Adipocyte (in vitro differentiated cells): ENCODE measurements around the gene ZFY.

ENCODE experiments used
- DNase-seq: peaks from one replicate; pipeline ENCODE4 v3.0.0-alpha.2; 2015; ENCODE audit warnings: low read depth
- H3K27me3 ChIP-seq: replicated peaks from 2 replicates; pipeline ENCODE4 v1.7.0; 2013; ENCODE audit warnings: mild to moderate bottlenecking, low read length, moderate library complexity; ENCODE audit not compliant: control insufficient read depth, insufficient read depth
- H3K36me3 ChIP-seq: 2 replicates; pipeline ENCODE4 v1.7.0; 2013; ENCODE audit warnings: low read length, mild to moderate bottlenecking, moderate library complexity; ENCODE audit not compliant: control insufficient read depth, insufficient read depth, severe bottlenecking
- H3K4me1 ChIP-seq: 2 replicates; pipeline ENCODE4 v1.7.0; 2013; ENCODE audit warnings: mild to moderate bottlenecking, low read length, moderate library complexity; ENCODE audit not compliant: control insufficient read depth, insufficient read depth
- H3K4me3 ChIP-seq: 2 replicates; pipeline ENCODE4 v1.7.0; 2013; ENCODE audit warnings: mild to moderate bottlenecking, low read length, moderate library complexity
- H3K9ac ChIP-seq: 2 replicates; pipeline ENCODE4 v1.7.0; 2013; ENCODE audit warnings: mild to moderate bottlenecking, low read length, moderate library complexity
- H3K9me3 ChIP-seq: 2 replicates; pipeline ENCODE4 v1.7.0; 2013; ENCODE audit warnings: mild to moderate bottlenecking, low read length, moderate library complexity; ENCODE audit not compliant: control insufficient read depth

The ZFY gene

GRCh38 chrY:2937149-2937548, 2.0 kb downstream of the ZFY start:
- H3K4me1 ChIP-seq = no peaks in the 10 kb centered on the region
- no peaks in the 10 kb centered on the region for H3K27me3 ChIP-seq
- H3K36me3 ChIP-seq = no peaks in the 10 kb centered on the region
- no peak overlapping the region for H3K4me3 ChIP-seq
- DNase-seq = no peak
- no peaks in the 10 kb centered on the region for H3K9me3 ChIP-seq
- H3K9ac ChIP-seq = no peak overlapping the region

DNA sequence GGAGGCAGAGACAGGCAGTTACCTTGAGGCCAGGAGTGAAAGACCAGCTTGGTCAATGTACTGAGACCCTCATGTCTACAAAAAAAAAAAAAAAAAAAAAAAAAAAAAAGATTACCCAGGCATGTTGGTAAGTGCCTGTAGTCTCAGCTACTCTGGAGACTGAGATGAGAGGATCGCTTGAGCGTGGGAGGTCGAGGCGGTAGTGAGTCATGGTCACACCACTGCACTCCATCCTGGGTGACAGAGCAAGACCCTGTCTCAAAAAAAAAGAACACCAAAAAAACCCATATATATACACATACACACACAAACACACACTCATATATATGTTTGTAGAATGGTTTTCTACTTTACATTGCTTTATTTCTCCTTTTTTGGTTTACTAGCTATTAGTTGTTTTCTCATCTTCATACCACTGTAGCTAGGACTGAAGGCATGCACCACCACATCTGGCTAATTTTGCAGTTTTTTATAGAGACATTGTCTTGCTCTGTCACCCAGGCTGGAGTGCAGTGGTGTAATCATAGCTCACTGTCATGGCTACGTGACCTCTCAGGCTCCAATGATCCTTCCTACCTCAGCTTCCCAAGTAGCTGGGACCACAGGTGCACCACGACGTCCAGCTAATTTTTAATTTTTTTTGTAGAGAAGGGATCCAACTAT, 14.5 kb downstream of the ZFY start:
- DNase-seq = no peak
- H3K4me1 ChIP-seq = no peaks in the 10 kb centered on the region
- no peak overlapping the region for H3K9ac ChIP-seq
- no peaks in the 10 kb centered on the region for H3K36me3 ChIP-seq
- no peaks in the 10 kb centered on the region for H3K27me3 ChIP-seq
- no peaks in the 10 kb centered on the region for H3K9me3 ChIP-seq
- H3K4me3 ChIP-seq = no peak overlapping the region

- Histone ChIP-seq H3K27me3 (no peaks in the 10 kb centered on the region), H3K9me3 (no peaks in the 10 kb centered on the region), H3K36me3 (no peaks in the 10 kb centered on the region), H3K4me3 (no peak overlapping the region), H3K4me1 (no peaks in the 10 kb centered on the region), H3K9ac (no peak overlapping the region)
- DNase-seq = no peak
These were observed 15.5 kb downstream of the ZFY start for GRCh38 chrY:2950655-2951054.

- Histone ChIP-seq H3K9me3 (no peaks in the 10 kb centered on the region), H3K4me3 (no peak overlapping the region), H3K36me3 (no peaks in the 10 kb centered on the region), H3K9ac (no peak overlapping the region), H3K27me3 (no peaks in the 10 kb centered on the region), H3K4me1 (no peaks in the 10 kb centered on the region)
- no peak for DNase-seq
These were observed 17.7 kb downstream of the ZFY start for GRCh38 chrY:2952912-2953311.

DNA sequence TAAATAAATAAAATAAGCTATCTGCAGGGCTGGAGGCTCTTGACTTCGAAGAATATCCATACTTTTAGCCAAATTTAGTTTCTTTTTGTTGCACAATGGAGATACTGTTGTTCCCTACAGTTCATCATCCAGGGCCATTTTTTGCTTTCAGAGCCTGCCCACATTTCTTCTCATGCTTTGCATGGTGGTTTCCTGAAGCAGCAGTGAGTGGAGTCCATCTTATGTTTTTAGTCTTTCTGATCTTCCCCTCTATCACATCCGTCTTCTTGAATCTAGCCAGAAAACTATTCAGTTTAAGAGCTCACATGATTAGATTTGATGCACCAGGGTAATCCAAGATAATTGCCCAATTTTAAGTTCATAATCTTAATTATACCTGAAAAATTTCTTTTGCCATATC, 19.6 kb downstream of the ZFY start:
- H3K36me3 ChIP-seq = no peaks in the 10 kb centered on the region
- no peak overlapping the region for H3K4me3 ChIP-seq
- no peaks in the 10 kb centered on the region for H3K27me3 ChIP-seq
- no peak overlapping the region for H3K9ac ChIP-seq
- DNase-seq = no peak
- H3K4me1 ChIP-seq = no peaks in the 10 kb centered on the region
- H3K9me3 ChIP-seq = no peaks in the 10 kb centered on the region

DNA sequence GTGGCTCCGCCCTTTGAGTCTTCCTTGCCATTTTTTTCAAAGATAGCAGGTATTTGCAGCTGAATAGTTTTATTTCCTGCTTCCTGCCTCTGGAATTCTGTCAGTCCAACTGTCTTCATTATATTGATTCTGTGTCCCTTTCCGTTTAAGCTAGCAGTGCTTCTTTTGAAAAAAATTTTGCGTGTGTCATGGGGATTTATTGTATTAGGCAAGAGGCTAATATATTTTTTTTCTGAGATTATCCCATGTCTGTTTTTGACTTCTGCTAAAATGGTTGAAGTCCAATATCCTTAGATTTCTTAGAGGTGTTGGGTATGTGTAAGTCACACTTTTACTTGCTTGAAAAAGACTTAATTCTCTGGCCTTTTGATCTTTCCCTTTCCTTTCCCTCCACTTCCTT, 20.4 kb downstream of the ZFY start:
- H3K27me3 ChIP-seq = no peaks in the 10 kb centered on the region
- no peaks in the 10 kb centered on the region for H3K36me3 ChIP-seq
- no peak for DNase-seq
- no peaks in the 10 kb centered on the region for H3K4me1 ChIP-seq
- no peaks in the 10 kb centered on the region for H3K9me3 ChIP-seq
- H3K9ac ChIP-seq = no peak overlapping the region
- H3K4me3 ChIP-seq = no peak overlapping the region

DNA sequence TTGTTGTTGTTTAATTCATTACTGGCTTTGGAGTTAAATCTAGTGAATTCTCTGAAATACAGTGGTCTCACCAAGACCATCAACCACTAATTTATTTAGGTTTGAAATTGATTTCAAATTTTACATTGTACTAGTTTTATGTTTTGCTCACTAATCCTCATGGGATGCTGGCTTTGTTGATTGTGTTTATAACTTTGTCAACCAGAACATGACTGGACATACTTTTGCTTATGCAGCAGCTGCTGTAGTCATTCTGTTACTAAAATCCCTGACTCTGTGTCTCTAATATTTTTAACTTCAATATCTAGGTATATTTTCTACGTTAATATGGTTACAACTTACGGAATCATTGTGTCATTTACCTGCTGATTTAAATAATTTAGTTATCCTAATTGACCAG, 26.9 kb downstream of the ZFY start:
- H3K4me3 ChIP-seq = no peak overlapping the region
- H3K4me1 ChIP-seq = no peaks in the 10 kb centered on the region
- no peaks in the 10 kb centered on the region for H3K36me3 ChIP-seq
- DNase-seq = no peak
- no peaks in the 10 kb centered on the region for H3K9me3 ChIP-seq
- H3K9ac ChIP-seq = no peak overlapping the region
- H3K27me3 ChIP-seq = no peaks in the 10 kb centered on the region

DNA sequence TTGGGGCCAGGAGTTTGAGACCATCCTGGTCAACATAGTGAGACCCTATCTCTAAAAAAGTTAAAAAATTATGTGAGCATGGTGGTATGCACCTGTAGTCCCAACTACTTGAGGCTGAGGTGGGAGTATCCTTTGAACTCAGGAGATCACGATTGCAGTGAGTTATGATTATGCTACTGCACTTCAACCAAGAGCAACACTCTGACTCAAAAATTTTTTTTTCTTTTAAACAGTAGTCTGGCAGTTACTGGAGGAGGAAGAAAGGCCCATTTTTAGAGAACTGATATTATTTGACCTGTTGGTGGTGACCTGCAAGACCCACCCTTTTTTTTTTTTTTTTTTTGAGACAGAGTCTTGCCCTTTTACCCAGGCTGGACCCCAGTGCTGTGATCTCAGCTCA, 29.6 kb downstream of the ZFY start:
- Histone ChIP-seq H3K27me3 (no peaks in the 10 kb centered on the region), H3K9me3 (no peaks in the 10 kb centered on the region), H3K9ac (no peak overlapping the region), H3K36me3 (no peaks in the 10 kb centered on the region), H3K4me1 (no peaks in the 10 kb centered on the region), H3K4me3 (no peak overlapping the region)
- no peak for DNase-seq

- no peaks in the 10 kb centered on the region for H3K9me3 ChIP-seq
- no peak for DNase-seq
- no peak overlapping the region for H3K9ac ChIP-seq
- H3K4me1 ChIP-seq = no peaks in the 10 kb centered on the region
- no peaks in the 10 kb centered on the region for H3K36me3 ChIP-seq
- no peaks in the 10 kb centered on the region for H3K27me3 ChIP-seq
- no peak overlapping the region for H3K4me3 ChIP-seq
These were observed 30.4 kb downstream of the ZFY start for GRCh38 chrY:2965629-2966028.

DNA sequence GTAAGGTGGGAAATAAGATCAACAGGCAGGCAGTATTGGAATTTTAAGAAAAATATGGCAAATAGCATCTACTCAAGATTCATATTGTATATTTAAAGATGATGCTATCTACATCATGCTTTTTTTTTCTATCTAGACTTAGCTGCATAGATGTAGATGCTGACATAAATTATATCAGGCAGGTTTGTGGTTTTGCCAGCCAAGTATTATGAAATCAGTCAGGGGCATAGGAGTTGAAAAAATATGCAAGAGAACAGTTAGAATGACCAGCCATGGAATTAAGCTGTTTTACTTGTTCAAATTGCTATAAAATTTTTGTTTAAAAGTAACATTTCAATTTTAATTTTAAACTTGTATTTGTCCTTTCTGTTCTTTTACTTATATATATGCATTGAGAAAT, 34.4 kb downstream of the ZFY start:
- Histone ChIP-seq H3K4me1 (no peaks in the 10 kb centered on the region), H3K9ac (no peak overlapping the region), H3K27me3 (no peaks in the 10 kb centered on the region), H3K4me3 (no peak overlapping the region), H3K9me3 (no peaks in the 10 kb centered on the region), H3K36me3 (no peaks in the 10 kb centered on the region)
- DNase-seq = no peak

GRCh38 chrY:2972708-2973107, 37.5 kb downstream of the ZFY start:
- H3K27me3 ChIP-seq = no peaks in the 10 kb centered on the region
- no peak for DNase-seq
- no peaks in the 10 kb centered on the region for H3K4me1 ChIP-seq
- no peak overlapping the region for H3K9ac ChIP-seq
- no peak overlapping the region for H3K4me3 ChIP-seq
- no peaks in the 10 kb centered on the region for H3K36me3 ChIP-seq
- H3K9me3 ChIP-seq = no peaks in the 10 kb centered on the region

DNA sequence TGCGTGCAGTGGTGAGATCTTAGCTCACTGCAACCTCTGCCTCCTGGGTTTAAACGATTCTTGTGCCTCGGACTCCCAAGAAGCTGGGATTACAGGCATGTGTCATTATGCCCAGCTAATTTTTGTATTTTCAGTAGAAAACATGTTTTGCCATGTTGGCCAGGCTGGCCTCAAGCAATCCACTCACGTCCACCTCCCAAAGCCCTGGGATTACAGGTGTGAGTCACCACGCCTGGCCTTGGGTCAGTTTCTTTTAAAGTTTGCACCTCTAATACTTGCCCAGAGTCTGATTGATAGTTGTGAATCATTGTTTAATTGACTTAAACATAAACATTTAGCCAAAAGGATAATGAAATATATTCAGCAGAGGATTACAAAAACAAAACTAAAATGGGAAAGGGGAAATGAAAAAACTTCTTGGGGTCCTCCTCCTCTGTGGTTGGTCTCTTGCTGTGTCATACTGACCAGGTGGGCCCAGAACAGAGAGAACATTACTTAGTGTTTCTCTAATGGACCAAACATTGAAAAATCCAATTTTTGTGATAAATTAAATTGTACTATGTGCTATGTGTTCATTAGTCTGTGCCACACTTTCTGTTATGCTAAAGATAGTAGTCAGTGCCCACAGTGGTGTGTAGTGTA, 38.0 kb downstream of the ZFY start:
- H3K36me3 ChIP-seq = no peaks in the 10 kb centered on the region
- no peak overlapping the region for H3K9ac ChIP-seq
- no peak overlapping the region for H3K4me3 ChIP-seq
- H3K4me1 ChIP-seq = no peaks in the 10 kb centered on the region
- DNase-seq = no peak
- H3K9me3 ChIP-seq = no peaks in the 10 kb centered on the region
- no peaks in the 10 kb centered on the region for H3K27me3 ChIP-seq
